CD4-positive, alpha-beta T cell (primary cell): ENCODE data around the gene ASS1. TPM values are rescaled to one million over a fixed set of nuclear protein-coding genes. Genes with fewer than 3 reads are reported as not detected.

Experiments used
- ATAC-seq: fragments of 200-7000 bp; cut with Tn5 transposase; one replicate; pipeline ENCODE4 v1.10.0; 2022; ENCODE audit warnings: mild to moderate bottlenecking; ENCODE audit not compliant: poor library complexity
- CTCF ChIA-PET: fragments of 350-600 bp; sonication (Branson Sonifier 250); formaldehyde crosslinking; loops from one replicate; lab custom pipeline; 2021; ENCODE audit warnings: antibody characterized with exemption, inconsistent platforms; lab: Charles Lee
- POLR2A ChIA-PET: fragments of 350-600 bp; sonication (Branson Sonifier 250); formaldehyde crosslinking; loops from one replicate; lab custom pipeline; 2021; ENCODE audit warnings: antibody characterized with exemption, inconsistent platforms; lab: Charles Lee
- DNase-seq, 14 experiments: peaks; one replicate each; pipeline ENCODE4 v3.0.0-alpha.2; 2013 to 2020; ENCODE audit warnings: mixed read lengths in 2 of 14
- H3K27ac ChIP-seq, 2 donors: one replicate each; pipeline versions ENCODE4 v1.5.1 to v1.7.0; 2013; ENCODE audit warnings: low read length in 2 of 2, low read depth in 1 of 2, mild to moderate bottlenecking in 1 of 2
- H3K27me3 ChIP-seq, 2 experiments: 1 replicate in 1 of 2; 2 replicates in 1 of 2; pipeline versions ENCODE4 v1.6.1 to v1.7.0; 2013; ENCODE audit warnings: low read length in 2 of 2, control low read depth in 1 of 2, mild to moderate bottlenecking in 1 of 2, moderate library complexity in 1 of 2; ENCODE audit not compliant: insufficient read depth in 2 of 2, control insufficient read depth in 1 of 2
- H3K36me3 ChIP-seq: one replicate; pipeline ENCODE4 v1.6.1; 2013; ENCODE audit warnings: low read length, control low read depth; ENCODE audit not compliant: insufficient read depth
- H3K4me1 ChIP-seq: one replicate; pipeline ENCODE4 v1.6.1; 2013; ENCODE audit warnings: low read length, control low read depth; ENCODE audit not compliant: insufficient read depth
- H3K4me3 ChIP-seq: one replicate; pipeline ENCODE4 v1.5.1; 2013; ENCODE audit warnings: mild to moderate bottlenecking, low read length, moderate library complexity
- H3K9me3 ChIP-seq, 2 experiments: 1 replicate in 1 of 2; 2 replicates in 1 of 2; pipeline versions ENCODE4 v1.6.1 to v1.7.0; 2013; ENCODE audit warnings: low read length in 2 of 2, mild to moderate bottlenecking in 2 of 2, control low read depth in 1 of 2, moderate library complexity in 1 of 2; ENCODE audit not compliant: control insufficient read depth in 1 of 2, insufficient read depth in 1 of 2
- H3K27ac Mint-ChIP-seq: one replicate; pipeline ENCODE4 v1.8.0; 2020; ENCODE audit warnings: mixed read lengths
- H3K27me3 Mint-ChIP-seq: one replicate; pipeline ENCODE4 v1.8.0; 2021; ENCODE audit warnings: mixed read lengths
- H3K36me3 Mint-ChIP-seq: one replicate; pipeline ENCODE4 v1.8.0; 2021; ENCODE audit warnings: low read depth, mixed read lengths
- H3K4me1 Mint-ChIP-seq: one replicate; pipeline ENCODE4 v1.8.0; 2021; ENCODE audit warnings: low read depth, mixed read lengths
- H3K4me3 Mint-ChIP-seq: one replicate; pipeline ENCODE4 v1.8.0; 2020; ENCODE audit warnings: mild to moderate bottlenecking, mixed read lengths
- H3K9me3 Mint-ChIP-seq: one replicate; pipeline ENCODE4 v1.8.0; 2020; ENCODE audit warnings: mixed read lengths
- intact Hi-C, 2 experiments: fragments of 100-400 bp; cut with DNase I in 1 of 2; cut with micrococcal nuclease in 1 of 2; formaldehyde crosslinking; loops; one replicate each; pipeline versions ENCODE4 v1.15.1 to v1.9.0; 2023 to 2025; cut with DNase I, micrococcal nuclease
- total RNA-seq, 174 experiments: library from RNA in 2 of 174; stranded (reverse) in 2 of 174; gene quantifications; one replicate each; pipeline ENCODE4 v1.2.3 and lab custom pipeline; 2021 to 2026
- TF ChIP-seq, protein P1 (sequence below): fragments of 200-600 bp; IDR thresholded peaks from one replicate; pipeline ENCODE4 v1.8.0; 2022; ENCODE audit warnings: antibody characterized with exemption, mild to moderate bottlenecking

ASS1 gene
- total RNA-seq, 2 experiments from 2014 or later, result not detected

DNA sequence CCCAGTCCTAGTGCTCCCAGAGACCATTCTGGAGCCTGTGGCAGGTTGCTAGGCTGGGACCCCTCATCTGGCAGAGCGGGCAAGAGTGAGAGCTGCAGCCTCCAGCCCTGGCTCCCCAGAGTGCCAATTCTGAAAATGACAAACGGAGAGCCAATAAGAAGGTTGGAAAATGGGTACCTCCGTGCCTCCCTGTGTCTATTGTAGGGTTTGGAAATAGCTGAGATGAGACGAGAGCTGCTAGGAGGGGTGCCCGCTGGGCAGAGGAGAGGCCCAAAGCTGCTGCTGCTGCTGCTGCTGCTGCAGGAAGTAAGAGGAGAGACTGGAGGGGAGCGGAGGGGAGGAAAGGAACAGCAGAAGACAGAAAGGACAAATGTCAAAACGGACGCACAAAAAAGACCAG, 98.6 kb downstream of the ASS1 start:
- no peak overlapping the region for H3K4me3 ChIP-seq
- no peaks in the 10 kb centered on the region for H3K36me3 ChIP-seq
- Mint-ChIP-seq H3K36me3 (no peaks in the 10 kb centered on the region), H3K4me3 (no peak overlapping the region), H3K27ac (no peak overlapping the region), H3K27me3 (peaks cover 47% of the 10 kb centered on the region), H3K9me3 (no peaks in the 10 kb centered on the region), H3K4me1 (no peaks in the 10 kb centered on the region)
- CTCF ChIA-PET, result no interaction called here
- ATAC-seq (no peak), DNase-seq (no peak)
- POLR2A ChIA-PET, result no interaction called here
- H3K27me3 ChIP-seq, result peaks cover 24% of the 10 kb centered on the region in 2 experiments
- H3K9me3 ChIP-seq, result peaks cover 0 to 3% of the 10 kb centered on the region in 2 experiments
- intact Hi-C loops, result no loop called here
- no peak overlapping the region for H3K27ac ChIP-seq
- H3K4me1 ChIP-seq, result no peaks in the 10 kb centered on the region
- TF ChIP-seq, protein P1, sequence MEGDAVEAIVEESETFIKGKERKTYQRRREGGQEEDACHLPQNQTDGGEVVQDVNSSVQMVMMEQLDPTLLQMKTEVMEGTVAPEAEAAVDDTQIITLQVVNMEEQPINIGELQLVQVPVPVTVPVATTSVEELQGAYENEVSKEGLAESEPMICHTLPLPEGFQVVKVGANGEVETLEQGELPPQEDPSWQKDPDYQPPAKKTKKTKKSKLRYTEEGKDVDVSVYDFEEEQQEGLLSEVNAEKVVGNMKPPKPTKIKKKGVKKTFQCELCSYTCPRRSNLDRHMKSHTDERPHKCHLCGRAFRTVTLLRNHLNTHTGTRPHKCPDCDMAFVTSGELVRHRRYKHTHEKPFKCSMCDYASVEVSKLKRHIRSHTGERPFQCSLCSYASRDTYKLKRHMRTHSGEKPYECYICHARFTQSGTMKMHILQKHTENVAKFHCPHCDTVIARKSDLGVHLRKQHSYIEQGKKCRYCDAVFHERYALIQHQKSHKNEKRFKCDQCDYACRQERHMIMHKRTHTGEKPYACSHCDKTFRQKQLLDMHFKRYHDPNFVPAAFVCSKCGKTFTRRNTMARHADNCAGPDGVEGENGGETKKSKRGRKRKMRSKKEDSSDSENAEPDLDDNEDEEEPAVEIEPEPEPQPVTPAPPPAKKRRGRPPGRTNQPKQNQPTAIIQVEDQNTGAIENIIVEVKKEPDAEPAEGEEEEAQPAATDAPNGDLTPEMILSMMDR, result no peak

DNA sequence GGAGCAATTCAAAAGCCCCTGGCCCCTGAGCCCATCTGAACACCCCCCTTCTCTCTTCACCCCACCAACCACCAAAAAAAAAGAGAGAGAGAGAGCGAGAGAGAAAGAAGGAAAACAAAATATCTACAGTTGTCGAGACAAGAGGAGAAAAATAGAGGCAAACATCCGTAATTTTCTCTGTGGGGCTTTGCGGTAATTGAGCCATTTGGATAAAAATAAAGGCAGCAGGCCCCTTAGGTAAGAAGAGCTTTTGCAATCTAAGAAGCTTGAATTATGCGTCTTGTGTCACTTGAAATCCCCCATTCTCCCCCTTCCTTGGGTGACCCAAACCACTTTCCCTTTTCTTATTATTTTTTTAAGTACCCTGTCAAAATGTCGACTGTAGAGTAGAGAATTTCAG, 99.1 kb downstream of the ASS1 start:
- intact Hi-C loops, result no loop called here
- no peaks in the 10 kb centered on the region for H3K4me1 ChIP-seq
- TF ChIP-seq, protein P1, result no peak
- no peak overlapping the region for H3K27ac ChIP-seq
- no peak for ATAC-seq
- peaks cover 42% of the 10 kb centered on the region for H3K27me3 Mint-ChIP-seq
- POLR2A ChIA-PET, result no interaction called here
- CTCF ChIA-PET, result no interaction called here
- H3K36me3 ChIP-seq, result no peaks in the 10 kb centered on the region
- no peak overlapping the region for H3K4me3 ChIP-seq
- H3K27ac Mint-ChIP-seq, result no peak overlapping the region
- DNase-seq, result no peak
- H3K27me3 ChIP-seq, result peaks cover 19 to 21% of the 10 kb centered on the region in 2 experiments
- no peaks in the 10 kb centered on the region for H3K36me3 Mint-ChIP-seq
- no peaks in the 10 kb centered on the region for H3K4me1 Mint-ChIP-seq
- no peaks in the 10 kb centered on the region for H3K9me3 Mint-ChIP-seq
- H3K4me3 Mint-ChIP-seq, result no peak overlapping the region
- peaks cover 0 to 7% of the 10 kb centered on the region in 2 experiments for H3K9me3 ChIP-seq

DNA sequence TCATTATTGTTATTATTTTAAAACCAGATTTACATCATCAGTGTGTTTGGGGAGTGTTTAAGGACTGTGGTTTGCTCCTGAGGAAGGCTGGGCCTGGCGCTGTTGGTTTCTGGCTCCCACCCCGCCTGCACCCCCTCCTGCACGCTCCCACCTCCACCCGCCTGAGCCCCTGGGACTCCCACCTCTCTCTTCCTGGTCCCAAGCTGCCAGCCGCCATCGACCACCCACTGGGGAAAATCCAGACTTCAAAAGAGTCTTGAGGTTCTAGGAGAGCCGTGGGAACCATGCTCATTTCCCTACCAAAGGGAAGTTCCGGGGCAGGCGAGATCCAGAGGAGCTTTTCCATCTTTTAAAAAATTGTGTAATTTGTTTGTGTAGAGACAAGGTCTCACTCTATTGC, 99.6 kb downstream of the ASS1 start:
- no peaks in the 10 kb centered on the region for H3K36me3 ChIP-seq
- TF ChIP-seq, protein P1, result no peak
- H3K27me3 ChIP-seq, result peaks cover 18% of the 10 kb centered on the region in 2 experiments
- ATAC-seq (no peak), DNase-seq (no peak)
- ChIA-PET CTCF (no interaction called here), POLR2A (no interaction called here)
- H3K27ac ChIP-seq, result no peak overlapping the region
- H3K4me3 Mint-ChIP-seq, result no peak overlapping the region
- H3K4me3 ChIP-seq, result no peak overlapping the region
- peaks cover 40% of the 10 kb centered on the region for H3K27me3 Mint-ChIP-seq
- peaks cover 4 to 7% of the 10 kb centered on the region in 2 experiments for H3K9me3 ChIP-seq
- no peaks in the 10 kb centered on the region for H3K4me1 ChIP-seq
- H3K36me3 Mint-ChIP-seq, result no peaks in the 10 kb centered on the region
- H3K27ac Mint-ChIP-seq, result no peak overlapping the region
- H3K4me1 Mint-ChIP-seq, result no peaks in the 10 kb centered on the region
- intact Hi-C loops, result no loop called here
- no peaks in the 10 kb centered on the region for H3K9me3 Mint-ChIP-seq
